Activated CD4-positive, alpha-beta T cell treated with anti-CD3 and anti-CD28 coated beads, Interleukin-2, amount 50 U/mL, for 4 hours (primary cell): Measurements from ENCODE around the gene CCDC27.
"Not testable (repeated sequence)": the region's sequence is repeated elsewhere in the genome, so short reads cannot be mapped to it uniquely, and the experiment has no call there.

Experiments used
- DNase-seq, 2 experiments: peaks; one replicate each; pipeline ENCODE4 v3.0.0-alpha.2; 2020

CCDC27 gene

GRCh38 chr1:3800795-3801194 is 48.5 kb downstream of the CCDC27 start:
- not testable (repeated sequence) for DNase-seq

GRCh38 chr1:3803905-3804626 is 51.8 kb downstream of the CCDC27 start:
- DNase-seq, result no peak

GRCh38 chr1:3804627-3804944 is 52.3 kb downstream of the CCDC27 start:
- DNase-seq, result not testable (repeated sequence)

- DNase-seq, result no peak
Observed at GRCh38 chr1:3805038-3805437, 52.8 kb downstream of the CCDC27 start.

- DNase-seq, result no peak
Observed at GRCh38 chr1:3807769-3808168, 55.5 kb downstream of the CCDC27 start.

- no peak for DNase-seq
Observed at GRCh38 chr1:3809680-3810079, 57.4 kb downstream of the CCDC27 start.

- not testable (repeated sequence) for DNase-seq
Observed at GRCh38 chr1:3810149-3810761, 58.0 kb downstream of the CCDC27 start.

- DNase-seq, result no peak
Observed at GRCh38 chr1:3811595-3811911, 59.3 kb downstream of the CCDC27 start.

GRCh38 chr1:3814065-3814464 is 61.8 kb downstream of the CCDC27 start:
- DNase-seq, result no peak

GRCh38 chr1:3814771-3815561 is 62.7 kb downstream of the CCDC27 start:
- no peak for DNase-seq

- no peak for DNase-seq
Observed at GRCh38 chr1:3816331-3817137, 64.3 kb downstream of the CCDC27 start.

GRCh38 chr1:3817138-3817740 is 65.0 kb downstream of the CCDC27 start:
- no peak for DNase-seq

- DNase-seq, result no peak
Observed at GRCh38 chr1:3817821-3818597, 65.8 kb downstream of the CCDC27 start.

GRCh38 chr1:3819771-3820200 is 67.5 kb downstream of the CCDC27 start:
- no peak for DNase-seq

- no peak for DNase-seq
Observed at GRCh38 chr1:3820316-3820715, 68.1 kb downstream of the CCDC27 start.

- no peak for DNase-seq
Observed at GRCh38 chr1:3821004-3821403, 68.8 kb downstream of the CCDC27 start.
